NOMO-1 (cell line): ENCODE measurements around the gene RASSF3.
"Not testable (repeated sequence)": the region's sequence is repeated elsewhere in the genome, so short reads cannot be mapped to it uniquely, and the experiment has no call there.

ENCODE experiments used
- DNase-seq, 2 experiments: peaks; one replicate each; lab custom pipeline; 2025; ENCODE audit not compliant: unreplicated experiment in 2 of 2; lab: John Stamatoyannopoulos, UW

The RASSF3 gene

GRCh38 chr12:64631197-64631596, 20.9 kb downstream of the RASSF3 start:
- DNase-seq, result no peak

- DNase-seq, result no peak
These were observed 23.0 kb downstream of the RASSF3 start for GRCh38 chr12:64633011-64633939.

- DNase-seq, result no peak
These were observed 23.6 kb downstream of the RASSF3 start for GRCh38 chr12:64633940-64634337.

GRCh38 chr12:64634508-64635092, 24.3 kb downstream of the RASSF3 start:
- DNase-seq, result no peak

GRCh38 chr12:64635356-64635998, 25.2 kb downstream of the RASSF3 start:
- no peak for DNase-seq

- no peak for DNase-seq
These were observed 26.6 kb downstream of the RASSF3 start for GRCh38 chr12:64636856-64637255.

GRCh38 chr12:64639466-64639865, 29.2 kb downstream of the RASSF3 start:
- DNase-seq, result no peak

- DNase-seq, result no peak
These were observed 36.0 kb downstream of the RASSF3 start for GRCh38 chr12:64646318-64646717.

- no peak for DNase-seq
These were observed 39.2 kb downstream of the RASSF3 start for GRCh38 chr12:64649487-64649886.

- no peak for DNase-seq
These were observed 40.5 kb downstream of the RASSF3 start for GRCh38 chr12:64650762-64651161.

- no peak for DNase-seq
These were observed 42.1 kb downstream of the RASSF3 start for GRCh38 chr12:64652346-64652745.

GRCh38 chr12:64653123-64653522, 42.8 kb downstream of the RASSF3 start:
- no peak for DNase-seq

- not testable (repeated sequence) for DNase-seq
These were observed 43.6 kb downstream of the RASSF3 start for GRCh38 chr12:64653907-64654306.

GRCh38 chr12:64655141-64655540, 44.8 kb downstream of the RASSF3 start:
- no peak for DNase-seq

GRCh38 chr12:64656429-64656828, 46.1 kb downstream of the RASSF3 start:
- no peak for DNase-seq

GRCh38 chr12:64658892-64659481, 48.7 kb downstream of the RASSF3 start:
- no peak for DNase-seq

GRCh38 chr12:64660237-64661018, 50.1 kb downstream of the RASSF3 start:
- DNase-seq, result no peak

- no peak for DNase-seq
These were observed 52.7 kb downstream of the RASSF3 start for GRCh38 chr12:64663015-64663414.

- no peak for DNase-seq
These were observed 55.2 kb downstream of the RASSF3 start for GRCh38 chr12:64665514-64665913.

GRCh38 chr12:64666054-64666914, 56.0 kb downstream of the RASSF3 start:
- DNase-seq, result no peak
